ENCODE results near the gene SORL1.
"Not testable (repeated sequence)": the region's sequence is repeated elsewhere in the genome, so short reads cannot be mapped to it uniquely, and the experiment has no call there.

Gene SORL1

DNA sequence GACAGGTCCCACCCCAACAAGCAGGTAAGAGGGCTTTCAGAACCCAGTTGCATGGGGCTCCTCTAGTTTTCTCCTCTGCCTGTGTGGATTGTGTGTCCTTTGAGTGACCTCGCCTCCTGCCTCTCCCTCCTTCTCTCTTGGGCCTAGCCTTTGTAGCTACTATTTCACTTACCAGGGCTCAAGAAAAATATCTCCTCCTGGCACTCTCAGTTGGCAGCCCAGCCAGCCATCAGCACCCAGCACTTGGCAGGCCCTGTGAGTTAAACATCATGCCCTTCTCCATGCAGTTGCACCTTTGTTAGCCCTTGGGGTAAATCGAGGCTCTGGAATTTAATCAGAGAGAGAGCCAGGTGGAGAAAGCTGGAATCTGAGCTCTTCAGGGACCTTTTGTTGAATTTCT, 36.1 kb downstream of the SORL1 start:
- peaks cover 37% of the 10 kb centered on the region for H3K36me3 ChIP-seq (ENCODE audit: control insufficient read depth, insufficient read depth, low read length)
- H3K9me3 ChIP-seq (ENCODE audit: control insufficient read depth, insufficient read depth, low read depth, low read length), result no peaks in the 10 kb centered on the region
- peaks cover 5% of the 10 kb centered on the region; the same call in 1 of the 2 replicates for H3K4me1 ChIP-seq (ENCODE audit: control insufficient read depth, insufficient read depth, low read length)
- H3K27ac ChIP-seq (ENCODE audit: low read depth, low read length), result no peak overlapping the region
- no peak overlapping the region for H3K9ac ChIP-seq (ENCODE audit: low read length)
- no peak overlapping the region for H3K4me3 ChIP-seq (ENCODE audit: low read depth, low read length)
- no peaks in the 10 kb centered on the region for H3K27me3 ChIP-seq (ENCODE audit: control insufficient read depth, insufficient read depth, low read length)

DNA sequence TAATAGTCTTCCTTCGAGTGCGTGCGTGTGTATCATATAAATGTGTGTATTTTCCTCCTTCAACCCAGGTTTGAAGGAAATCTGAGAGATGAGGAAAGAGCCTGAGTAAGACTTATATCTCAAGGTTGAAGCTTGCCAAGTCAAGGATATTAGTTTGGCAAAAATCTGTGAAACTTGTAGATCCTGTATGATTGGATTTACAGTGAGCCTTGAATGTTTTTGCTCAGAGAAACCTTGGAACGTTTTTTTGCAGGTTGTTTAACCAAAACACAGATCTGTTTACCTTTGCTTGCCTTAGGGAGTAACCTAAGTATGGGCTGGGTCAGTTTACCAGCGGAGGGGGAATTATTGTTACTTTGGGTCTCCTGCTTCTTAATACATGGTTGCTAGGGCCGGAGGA, 36.5 kb downstream of the SORL1 start:
- Histone ChIP-seq H3K36me3 (ENCODE audit: control insufficient read depth, insufficient read depth, low read length) (peaks cover 35% of the 10 kb centered on the region), H3K9ac (ENCODE audit: low read length) (no peak overlapping the region), H3K27me3 (ENCODE audit: control insufficient read depth, insufficient read depth, low read length) (no peaks in the 10 kb centered on the region), H3K4me3 (ENCODE audit: low read depth, low read length) (no peak overlapping the region), H3K4me1 (ENCODE audit: control insufficient read depth, insufficient read depth, low read length) (no peaks in the 10 kb centered on the region; the same call in 1 of the 2 replicates), H3K9me3 (ENCODE audit: control insufficient read depth, insufficient read depth, low read depth, low read length) (no peaks in the 10 kb centered on the region), H3K27ac (ENCODE audit: low read depth, low read length) (no peak overlapping the region)

DNA sequence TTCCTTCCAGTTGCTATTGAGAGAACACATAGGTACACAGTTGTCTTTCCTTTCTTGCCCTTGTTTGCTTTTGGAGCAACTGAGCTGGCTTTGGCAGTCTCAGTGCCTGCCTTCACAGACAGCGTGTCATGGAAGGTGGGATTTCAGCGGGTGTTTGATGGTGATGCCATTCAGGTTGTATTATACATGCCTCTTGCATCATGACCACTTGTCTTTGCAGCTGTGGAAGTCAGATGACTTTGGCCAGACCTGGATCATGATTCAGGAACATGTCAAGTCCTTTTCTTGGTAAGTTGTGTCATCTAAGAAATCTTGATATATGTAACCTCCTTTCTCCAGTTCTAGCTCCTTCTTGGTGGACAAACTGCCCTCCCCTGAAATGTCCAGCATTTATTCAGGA, 37.7 kb downstream of the SORL1 start:
- Histone ChIP-seq H3K4me3 (ENCODE audit: low read depth, low read length) (no peak overlapping the region), H3K36me3 (ENCODE audit: control insufficient read depth, insufficient read depth, low read length) (peaks cover 31% of the 10 kb centered on the region), H3K27ac (ENCODE audit: low read depth, low read length) (no peak overlapping the region), H3K9me3 (ENCODE audit: control insufficient read depth, insufficient read depth, low read depth, low read length) (no peaks in the 10 kb centered on the region), H3K27me3 (ENCODE audit: control insufficient read depth, insufficient read depth, low read length) (no peaks in the 10 kb centered on the region), H3K9ac (ENCODE audit: low read length) (no peak overlapping the region), H3K4me1 (ENCODE audit: control insufficient read depth, insufficient read depth, low read length) (peaks cover 9% of the 10 kb centered on the region)

DNA sequence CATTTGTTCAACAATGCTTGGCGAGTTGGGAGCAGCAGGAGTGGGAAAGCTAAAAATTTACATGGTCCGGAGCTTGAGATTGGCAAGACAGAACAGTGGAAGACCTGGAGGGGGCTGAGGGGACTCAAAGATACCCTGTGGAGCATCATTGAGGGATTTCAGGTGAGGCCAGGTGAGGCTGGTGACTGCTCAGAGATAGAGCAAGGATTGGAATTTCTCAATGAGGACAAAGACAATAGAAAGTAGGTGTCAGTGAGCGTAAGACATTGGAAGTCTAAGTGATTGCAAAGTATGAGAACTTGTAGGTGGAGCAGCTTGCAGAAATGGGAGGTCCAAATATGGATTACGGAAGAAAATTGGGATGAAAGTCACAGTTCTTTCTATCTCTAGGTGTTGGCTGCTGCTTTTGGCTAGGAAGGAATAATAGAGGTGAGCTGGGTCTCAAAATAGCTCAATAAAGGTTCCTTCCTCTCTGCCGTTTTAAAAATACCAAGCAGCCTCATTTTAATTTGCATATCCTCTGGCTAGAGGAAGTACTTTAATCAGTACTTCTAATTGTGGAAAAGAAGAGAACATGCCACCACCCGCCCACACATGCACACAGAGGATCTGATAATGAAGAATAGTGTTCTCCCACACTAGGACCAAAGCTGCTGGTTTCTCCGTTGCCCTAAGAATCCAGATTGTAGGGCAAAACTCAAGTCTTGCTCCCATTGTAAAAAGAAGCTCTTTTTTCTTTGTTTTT, 42.4 kb downstream of the SORL1 start:
- Histone ChIP-seq H3K4me3 (ENCODE audit: low read depth, low read length) (no peak overlapping the region), H3K27me3 (ENCODE audit: control insufficient read depth, insufficient read depth, low read length) (no peaks in the 10 kb centered on the region), H3K36me3 (ENCODE audit: control insufficient read depth, insufficient read depth, low read length) (peaks cover 49% of the 10 kb centered on the region), H3K9ac (ENCODE audit: low read length) (no peak overlapping the region), H3K9me3 (ENCODE audit: control insufficient read depth, insufficient read depth, low read depth, low read length) (no peaks in the 10 kb centered on the region), H3K4me1 (ENCODE audit: control insufficient read depth, insufficient read depth, low read length) (peaks cover 27% of the 10 kb centered on the region), H3K27ac (ENCODE audit: low read depth, low read length) (no peak overlapping the region)

DNA sequence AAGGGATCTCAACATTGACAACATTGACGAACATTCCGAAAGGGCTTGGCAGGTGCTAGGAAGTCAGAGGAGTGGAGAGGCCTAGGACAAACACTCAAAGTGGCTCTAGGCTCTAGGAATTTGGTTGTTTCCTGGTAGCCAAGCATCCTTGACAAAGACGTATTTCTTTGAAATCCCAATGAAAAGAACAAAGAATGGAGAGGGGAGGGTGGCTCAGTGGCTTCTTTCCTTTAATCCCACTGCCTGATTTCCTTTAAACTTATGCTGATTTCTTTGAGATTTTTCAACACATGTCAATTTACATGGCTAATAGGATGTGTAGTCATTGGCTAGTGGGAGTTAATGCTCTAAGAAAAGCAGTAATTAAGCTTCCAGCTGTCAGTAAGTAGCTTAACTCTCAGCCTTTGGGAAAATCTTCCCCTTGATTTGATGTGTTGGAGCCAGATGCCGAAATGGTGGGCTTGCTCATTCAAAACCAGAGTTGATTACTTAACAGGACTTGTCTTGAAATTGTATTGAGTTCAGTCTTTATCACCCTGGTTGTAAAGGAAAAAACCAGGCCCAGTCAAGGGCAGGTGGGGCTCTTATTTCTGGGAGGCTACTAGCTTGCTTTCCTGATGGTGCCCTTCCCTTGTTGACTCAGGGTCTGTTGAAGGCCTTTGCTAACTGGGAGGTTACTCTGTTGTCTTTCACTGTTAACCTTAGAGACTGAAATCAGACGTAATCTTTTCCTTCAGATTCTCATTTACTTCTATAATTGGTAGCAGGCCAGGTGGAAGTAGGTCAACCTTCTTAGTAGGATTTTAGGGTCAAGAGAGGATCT, 45.3 kb downstream of the SORL1 start:
- no peak overlapping the region for H3K9ac ChIP-seq (ENCODE audit: low read length)
- peaks cover 27% of the 10 kb centered on the region for H3K4me1 ChIP-seq (ENCODE audit: control insufficient read depth, insufficient read depth, low read length)
- peaks cover 55% of the 10 kb centered on the region for H3K36me3 ChIP-seq (ENCODE audit: control insufficient read depth, insufficient read depth, low read length)
- H3K4me3 ChIP-seq (ENCODE audit: low read depth, low read length), result no peak overlapping the region
- H3K27ac ChIP-seq (ENCODE audit: low read depth, low read length), result no peak overlapping the region
- no peaks in the 10 kb centered on the region for H3K9me3 ChIP-seq (ENCODE audit: control insufficient read depth, insufficient read depth, low read depth, low read length)
- no peaks in the 10 kb centered on the region for H3K27me3 ChIP-seq (ENCODE audit: control insufficient read depth, insufficient read depth, low read length)

DNA sequence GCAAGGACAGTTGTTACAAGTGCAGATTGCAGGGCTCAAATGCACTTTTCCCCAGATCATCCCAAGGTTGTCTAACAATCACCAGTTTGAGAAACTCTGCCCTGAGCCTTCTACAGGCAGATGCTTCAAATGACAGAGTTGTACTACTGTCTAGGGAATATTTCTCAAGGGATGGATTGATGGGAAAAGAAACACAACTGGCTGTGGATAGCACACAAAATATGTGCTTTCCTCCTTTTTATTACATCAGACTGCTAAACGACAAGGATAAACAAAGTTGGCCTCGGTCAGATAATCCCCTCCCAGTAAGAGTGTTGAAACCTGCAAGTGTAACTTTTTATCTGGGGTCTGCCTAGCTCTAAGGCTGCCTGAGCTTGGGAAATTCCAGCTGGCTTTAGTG, 47.3 kb downstream of the SORL1 start:
- Histone ChIP-seq H3K4me1 (ENCODE audit: control insufficient read depth, insufficient read depth, low read length) (peaks cover 22% of the 10 kb centered on the region), H3K27me3 (ENCODE audit: control insufficient read depth, insufficient read depth, low read length) (no peaks in the 10 kb centered on the region), H3K27ac (ENCODE audit: low read depth, low read length) (no peak overlapping the region), H3K36me3 (ENCODE audit: control insufficient read depth, insufficient read depth, low read length) (peaks cover 55% of the 10 kb centered on the region), H3K9me3 (ENCODE audit: control insufficient read depth, insufficient read depth, low read depth, low read length) (no peaks in the 10 kb centered on the region), H3K9ac (ENCODE audit: low read length) (no peak overlapping the region), H3K4me3 (ENCODE audit: low read depth, low read length) (no peak overlapping the region)

DNA sequence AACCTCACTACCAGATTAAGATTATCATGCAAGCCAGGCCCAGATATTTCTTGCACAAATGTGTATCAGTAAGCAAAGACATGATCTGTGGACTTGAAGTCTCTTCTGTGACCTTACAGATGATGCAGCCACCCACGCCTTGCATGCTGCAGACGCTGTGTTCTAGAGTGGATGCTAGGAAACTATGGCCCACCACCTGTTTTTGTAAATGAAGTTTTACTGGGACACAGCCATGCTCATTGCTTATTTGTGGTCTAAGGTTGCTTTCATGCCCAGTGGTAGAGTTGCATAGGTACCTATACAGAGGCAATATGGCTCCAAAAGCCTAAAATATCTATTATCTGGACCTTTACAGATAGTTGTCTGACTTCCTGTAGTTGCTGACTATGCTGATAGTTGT, 48.2 kb downstream of the SORL1 start:
- no peak overlapping the region for H3K9ac ChIP-seq (ENCODE audit: low read length)
- no peak overlapping the region for H3K4me3 ChIP-seq (ENCODE audit: low read depth, low read length)
- H3K27me3 ChIP-seq (ENCODE audit: control insufficient read depth, insufficient read depth, low read length), result no peaks in the 10 kb centered on the region
- H3K4me1 ChIP-seq (ENCODE audit: control insufficient read depth, insufficient read depth, low read length), result peaks cover 17% of the 10 kb centered on the region
- H3K36me3 ChIP-seq (ENCODE audit: control insufficient read depth, insufficient read depth, low read length), result peaks cover 50% of the 10 kb centered on the region
- no peak overlapping the region for H3K27ac ChIP-seq (ENCODE audit: low read depth, low read length)
- H3K9me3 ChIP-seq (ENCODE audit: control insufficient read depth, insufficient read depth, low read depth, low read length), result 0 out of 2 replicates have a peak, but pooled peaks cover 2% of the 10 kb centered on the region

DNA sequence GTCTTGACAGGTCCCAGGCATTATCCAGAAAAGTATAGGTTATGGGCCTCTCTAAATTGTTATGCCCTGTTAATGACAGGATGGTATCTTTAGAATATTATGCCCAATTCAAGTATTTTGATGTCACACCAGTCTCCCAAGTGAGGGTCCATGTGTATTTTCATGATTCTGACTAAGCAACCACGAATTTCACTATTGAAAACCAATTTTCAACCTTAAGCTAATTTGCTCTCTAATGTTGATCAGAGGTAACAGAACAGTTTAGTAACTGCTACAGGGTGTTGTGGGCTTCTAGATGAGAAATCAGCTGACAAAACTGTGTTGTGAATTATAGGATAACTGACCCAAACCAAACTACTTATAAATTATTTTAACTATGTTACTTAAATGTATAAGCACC, 48.6 kb downstream of the SORL1 start:
- Histone ChIP-seq H3K27ac (ENCODE audit: low read depth, low read length) (no peak overlapping the region), H3K4me3 (ENCODE audit: low read depth, low read length) (no peak overlapping the region), H3K9ac (ENCODE audit: low read length) (no peak overlapping the region), H3K27me3 (ENCODE audit: control insufficient read depth, insufficient read depth, low read length) (no peaks in the 10 kb centered on the region), H3K36me3 (ENCODE audit: control insufficient read depth, insufficient read depth, low read length) (peaks cover 50% of the 10 kb centered on the region), H3K4me1 (ENCODE audit: control insufficient read depth, insufficient read depth, low read length) (peaks cover 17% of the 10 kb centered on the region), H3K9me3 (ENCODE audit: control insufficient read depth, insufficient read depth, low read depth, low read length) (peaks cover 5% of the 10 kb centered on the region)

DNA sequence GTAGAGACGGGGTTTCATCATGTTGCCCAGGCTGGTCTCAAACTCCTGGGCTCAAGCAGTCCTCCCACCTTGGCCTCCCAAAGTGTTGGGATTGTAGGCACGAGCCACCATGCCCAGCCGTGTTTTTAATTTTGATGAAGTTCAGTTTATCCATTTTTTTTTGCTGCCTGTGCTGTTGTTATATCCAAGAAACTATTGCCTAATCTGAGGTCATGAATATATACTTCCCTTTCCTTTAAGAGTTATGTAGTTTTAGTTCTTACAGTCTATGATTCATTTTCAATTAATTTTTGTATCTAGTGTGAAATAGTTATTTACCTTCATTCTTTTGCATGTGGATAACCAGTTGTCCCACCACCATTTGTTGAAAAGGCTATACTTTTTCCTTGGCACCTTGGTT, 50.9 kb downstream of the SORL1 start:
- Histone ChIP-seq H3K9me3 (ENCODE audit: control insufficient read depth, insufficient read depth, low read depth, low read length) (peaks cover 19% of the 10 kb centered on the region), H3K27ac (ENCODE audit: low read depth, low read length) (no peak overlapping the region), H3K4me3 (ENCODE audit: low read depth, low read length) (no peak overlapping the region), H3K4me1 (ENCODE audit: control insufficient read depth, insufficient read depth, low read length) (no peaks in the 10 kb centered on the region), H3K36me3 (ENCODE audit: control insufficient read depth, insufficient read depth, low read length) (peaks cover 39% of the 10 kb centered on the region), H3K9ac (ENCODE audit: low read length) (no peak overlapping the region), H3K27me3 (ENCODE audit: control insufficient read depth, insufficient read depth, low read length) (no peaks in the 10 kb centered on the region)

DNA sequence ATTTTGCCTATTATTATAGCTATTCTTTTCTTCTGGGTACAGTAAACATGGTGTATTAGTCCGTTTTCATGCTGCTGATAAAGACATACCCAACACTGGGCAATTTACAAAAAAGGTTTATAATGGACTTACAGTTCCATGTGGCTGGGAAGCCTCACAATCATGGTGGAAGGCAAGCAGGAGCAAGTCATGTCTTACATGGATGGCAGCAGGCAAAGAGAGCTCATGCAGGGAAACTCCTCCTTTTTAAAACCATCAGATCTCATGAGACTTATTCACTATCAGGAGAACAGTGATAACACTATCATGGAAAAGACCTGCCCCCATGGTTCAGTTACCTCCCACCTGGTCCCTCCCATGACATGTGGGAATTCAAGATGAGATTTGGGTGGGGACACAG, 54.1 kb downstream of the SORL1 start:
- not testable (repeated sequence) for H3K4me1 ChIP-seq (ENCODE audit: control insufficient read depth, insufficient read depth, low read length); H3K27me3 ChIP-seq (ENCODE audit: control insufficient read depth, insufficient read depth, low read length); H3K9ac ChIP-seq (ENCODE audit: low read length); H3K4me3 ChIP-seq (ENCODE audit: low read depth, low read length); H3K27ac ChIP-seq (ENCODE audit: low read depth, low read length)
- peaks cover 21% of the 10 kb centered on the region for H3K36me3 ChIP-seq (ENCODE audit: control insufficient read depth, insufficient read depth, low read length)
- H3K9me3 ChIP-seq (ENCODE audit: control insufficient read depth, insufficient read depth, low read depth, low read length), result peaks cover 20% of the 10 kb centered on the region

DNA sequence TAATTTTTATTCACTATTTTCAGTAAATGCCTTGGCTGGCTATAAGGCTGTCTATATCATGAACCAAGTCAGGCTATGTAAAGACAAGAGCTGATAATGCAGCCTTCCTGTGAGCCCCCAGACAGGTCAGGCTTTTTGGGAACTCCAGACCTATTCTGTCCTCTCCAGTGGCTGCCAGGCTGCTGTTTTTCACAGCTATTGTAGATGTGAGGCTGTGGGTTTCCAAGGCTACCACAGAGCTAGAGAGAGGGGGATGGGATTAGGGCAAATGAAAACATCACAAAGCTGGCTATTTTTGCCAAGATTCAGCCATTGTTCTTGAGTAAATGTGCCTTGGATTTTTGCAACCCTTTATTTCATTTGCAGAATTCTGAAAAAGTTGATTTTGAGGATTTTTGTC, 56.3 kb downstream of the SORL1 start:
- Histone ChIP-seq H3K27me3 (ENCODE audit: control insufficient read depth, insufficient read depth, low read length) (no peaks in the 10 kb centered on the region), H3K4me3 (ENCODE audit: low read depth, low read length) (no peak overlapping the region), H3K9ac (ENCODE audit: low read length) (no peak overlapping the region), H3K36me3 (ENCODE audit: control insufficient read depth, insufficient read depth, low read length) (peaks cover 21% of the 10 kb centered on the region), H3K4me1 (ENCODE audit: control insufficient read depth, insufficient read depth, low read length) (no peaks in the 10 kb centered on the region), H3K27ac (ENCODE audit: low read depth, low read length) (no peak overlapping the region; the same call in 1 of the 2 replicates), H3K9me3 (ENCODE audit: control insufficient read depth, insufficient read depth, low read depth, low read length) (peaks cover 20% of the 10 kb centered on the region)

All from HUES6 (cell line).